Endometrial microvascular endothelial cells (primary cell): Measurements from ENCODE around the gene PAQR5. TPM values are rescaled to one million over a fixed set of nuclear protein-coding genes. Genes with fewer than 3 reads are reported as not detected.
"Not testable (repeated sequence)": the region's sequence is repeated elsewhere in the genome, so short reads cannot be mapped to it uniquely, and the experiment has no call there.

Experiments
- in situ Hi-C: cut with HindIII; loops from 2 replicates; pipeline ENCODE4 v1.10.0; 2017; ENCODE audit warnings: low sequenced_read_pairs, low pct_unique_long_range_greater_than_20kb; ENCODE audit errors: inconsistent ontology term
- total RNA-seq: library from RNA; depleted of rRNA; stranded (reverse); fragments of >200 nt; gene quantifications from one replicate; pipeline ENCODE4 v1.2.3, GENCODE V29; 2015; ENCODE audit errors: inconsistent ontology term

PAQR5 gene
- total RNA-seq, 1 donor from 2014 or later, result 0.09 TPM

DNA sequence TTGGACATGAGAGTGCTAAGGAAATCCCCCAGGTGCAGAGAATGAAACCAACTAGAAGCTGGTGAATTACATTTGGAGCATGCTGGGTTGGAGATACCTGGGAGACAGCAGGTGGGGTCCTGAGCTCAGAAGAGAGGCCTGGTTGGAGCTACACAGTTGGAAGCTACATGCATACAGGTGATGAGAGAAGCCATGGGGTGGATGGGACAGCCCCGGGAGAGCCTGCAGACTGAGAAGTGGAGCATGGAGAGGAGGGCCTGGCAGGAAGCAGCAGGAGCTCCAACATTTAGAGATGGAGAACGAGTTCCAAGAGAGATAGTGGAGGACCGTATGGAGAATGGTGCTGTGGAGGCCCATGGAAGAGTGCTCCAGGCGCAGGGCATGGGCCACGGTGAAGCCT is 10.2 kb downstream of the PAQR5 start:
- in situ Hi-C loops, result no loop called here

DNA sequence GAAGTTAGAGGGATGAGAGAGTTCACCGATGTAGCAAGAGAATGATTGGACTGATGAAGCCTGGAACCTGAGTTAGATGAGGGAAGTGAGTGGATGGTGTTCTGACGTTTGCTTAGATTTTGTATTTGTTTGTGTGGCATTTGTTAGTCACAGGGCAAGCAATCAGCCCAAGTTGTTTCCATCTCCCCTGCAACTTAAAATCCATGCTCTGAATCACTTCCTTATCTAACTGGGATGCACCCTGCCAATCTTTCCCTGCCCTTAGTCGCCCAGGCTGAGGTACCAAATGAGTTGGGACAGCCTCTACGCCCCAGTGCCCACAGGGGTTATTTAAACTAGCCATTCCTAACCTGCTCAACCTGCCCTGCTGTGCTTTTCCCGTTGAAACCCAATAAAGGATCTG is 12.6 kb downstream of the PAQR5 start:
- in situ Hi-C loops, result no loop called here

DNA sequence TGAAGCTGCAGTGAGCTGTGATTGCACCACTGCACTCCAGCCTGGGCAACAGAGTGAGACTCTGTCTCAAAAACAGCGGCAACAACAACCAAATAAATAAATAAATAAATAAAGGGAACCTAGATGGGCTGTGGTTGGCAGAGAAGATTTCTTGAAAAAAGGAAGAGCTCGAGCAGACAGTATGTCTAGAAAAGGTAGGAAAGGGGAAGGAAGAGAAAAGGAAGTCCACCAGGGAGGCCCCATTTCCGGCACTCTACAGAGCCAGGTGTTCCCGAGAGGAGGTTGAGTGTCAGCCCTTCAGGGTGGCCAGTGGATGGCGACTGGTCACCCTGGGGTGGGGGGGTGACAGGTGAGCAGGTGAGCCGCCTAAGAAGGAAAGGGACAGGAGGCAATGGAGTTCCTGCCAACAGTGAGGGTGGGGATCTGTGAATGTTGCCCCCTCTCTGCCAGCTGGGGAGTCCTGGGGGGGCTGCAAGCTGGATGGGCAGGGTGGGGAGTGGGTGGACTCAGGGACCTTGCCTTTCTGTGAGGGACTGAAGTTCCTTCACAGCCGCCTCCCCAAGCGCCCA is 14.8 kb downstream of the PAQR5 start:
- in situ Hi-C loops, result no loop called here

- in situ Hi-C loops, result no loop called here
Observed at GRCh38 chr15:69314131-69314530, 15.4 kb downstream of the PAQR5 start.

DNA sequence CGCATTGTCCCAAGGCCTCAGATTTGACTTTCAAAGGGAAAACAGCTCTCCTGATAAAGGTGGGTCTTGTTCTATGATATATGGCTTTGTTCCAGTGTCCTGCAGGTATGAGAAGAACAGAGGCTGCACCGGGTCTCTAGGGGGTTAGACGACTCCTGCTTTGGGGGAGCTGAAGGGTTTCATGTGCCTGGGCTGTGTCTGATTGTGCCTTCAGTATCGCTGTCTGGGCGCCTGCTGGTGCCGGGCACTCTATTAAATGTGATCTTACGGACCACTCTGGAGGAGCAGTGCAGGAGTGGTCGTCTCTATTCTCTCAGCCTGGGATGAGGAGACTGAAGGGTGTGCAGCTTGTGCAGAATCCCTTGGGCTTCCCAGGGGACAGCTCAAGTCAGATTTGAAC is 16.0 kb downstream of the PAQR5 start:
- in situ Hi-C loops, result no loop called here

DNA sequence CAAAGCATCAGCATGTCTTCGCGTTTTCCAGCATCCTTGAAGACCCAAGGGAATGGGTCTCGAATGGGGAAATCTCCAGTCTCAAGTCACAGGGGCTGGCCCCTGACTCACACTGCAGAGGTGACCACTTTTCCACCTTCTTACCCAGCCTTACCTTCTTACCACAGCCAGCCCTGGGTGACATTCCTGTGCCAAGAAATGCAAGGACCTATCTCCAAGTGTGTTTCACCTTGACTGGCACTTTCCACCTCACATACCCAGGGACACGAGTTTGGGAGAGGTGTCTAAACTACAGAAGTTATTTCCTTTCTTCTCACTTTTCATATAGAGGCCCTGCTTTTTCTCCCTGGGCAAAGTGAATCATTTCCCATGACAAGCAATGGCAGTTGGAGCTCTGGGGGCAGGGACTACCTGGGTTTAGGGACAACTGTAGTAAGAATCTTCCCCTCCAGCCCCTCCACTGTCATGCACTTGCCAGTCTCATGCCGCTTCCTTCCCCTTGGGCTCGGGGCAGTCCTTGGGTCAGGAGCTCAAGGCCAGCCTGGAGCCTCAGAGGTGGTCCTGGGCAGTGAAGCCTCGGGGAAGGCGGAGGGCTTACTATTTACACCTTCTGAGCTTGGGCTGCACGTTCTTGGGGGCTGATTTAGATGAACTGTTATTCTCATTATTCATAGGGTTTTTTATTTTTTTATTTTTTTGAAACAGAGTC is 16.8 kb downstream of the PAQR5 start:
- in situ Hi-C loops, result no loop called here

DNA sequence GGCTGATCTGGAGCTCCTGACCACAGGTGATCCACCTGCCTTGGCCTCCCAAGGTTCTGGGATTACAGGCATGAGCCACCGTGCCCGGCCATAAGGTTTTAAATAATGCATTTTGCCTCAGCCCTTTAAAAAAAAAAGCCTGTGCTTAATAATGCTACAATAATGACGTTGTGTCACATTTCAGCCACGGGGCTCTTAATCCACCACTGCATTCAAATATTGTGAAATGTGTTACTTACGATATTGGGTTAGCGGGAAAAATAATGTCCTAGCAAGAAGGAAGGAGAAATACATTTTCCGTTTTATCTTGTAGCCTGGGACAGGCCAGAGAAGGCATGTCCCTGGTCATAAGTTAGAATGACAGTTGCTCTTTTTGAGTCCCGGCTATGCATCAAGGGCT is 17.6 kb downstream of the PAQR5 start:
- in situ Hi-C loops, result no loop called here

DNA sequence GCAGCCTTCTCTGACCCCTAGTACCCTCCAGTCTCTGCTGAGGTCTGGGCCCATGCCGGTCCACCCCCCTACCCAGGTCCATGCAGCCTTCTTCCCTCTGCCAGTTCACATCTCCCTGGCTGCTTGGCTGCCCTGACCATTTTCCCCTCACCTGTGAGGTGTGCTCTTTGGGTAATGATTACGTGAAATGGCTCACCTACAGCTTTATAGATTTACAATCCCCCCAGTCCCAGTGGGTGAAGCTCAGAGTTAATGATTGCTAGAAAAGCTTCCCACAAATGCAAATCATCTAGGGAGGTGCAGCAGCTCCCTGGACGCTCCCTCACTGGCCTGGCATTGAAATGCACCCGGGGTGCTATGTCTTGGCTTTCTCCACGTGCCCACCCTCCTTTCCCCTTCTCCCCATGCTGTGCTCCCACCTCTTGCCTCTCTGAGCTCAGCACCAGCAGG is 18.7 kb downstream of the PAQR5 start:
- in situ Hi-C loops, result no loop called here

DNA sequence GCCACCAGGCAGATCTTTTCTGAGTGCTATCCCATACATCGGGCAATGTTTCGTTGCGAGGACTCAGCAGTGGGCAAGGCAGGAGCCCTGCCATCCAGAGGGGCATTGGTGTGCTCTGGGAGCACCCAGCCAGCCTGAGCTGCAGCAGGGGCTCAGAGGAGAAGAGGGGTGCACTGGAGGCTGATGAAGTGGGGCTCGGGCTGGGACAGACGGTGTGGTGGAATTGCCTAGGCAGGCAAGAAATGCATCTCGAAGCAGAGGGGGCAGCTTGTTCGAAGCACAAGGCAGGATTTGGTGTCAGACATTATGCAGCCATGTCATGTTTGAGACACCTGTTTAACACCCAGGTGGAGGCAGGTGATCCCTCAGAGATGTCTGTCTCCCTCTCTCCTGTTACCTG is 19.3 kb downstream of the PAQR5 start:
- in situ Hi-C loops, result no loop called here

- in situ Hi-C loops, result no loop called here
Observed at GRCh38 chr15:69319384-69320375, 21.0 kb downstream of the PAQR5 start.

DNA sequence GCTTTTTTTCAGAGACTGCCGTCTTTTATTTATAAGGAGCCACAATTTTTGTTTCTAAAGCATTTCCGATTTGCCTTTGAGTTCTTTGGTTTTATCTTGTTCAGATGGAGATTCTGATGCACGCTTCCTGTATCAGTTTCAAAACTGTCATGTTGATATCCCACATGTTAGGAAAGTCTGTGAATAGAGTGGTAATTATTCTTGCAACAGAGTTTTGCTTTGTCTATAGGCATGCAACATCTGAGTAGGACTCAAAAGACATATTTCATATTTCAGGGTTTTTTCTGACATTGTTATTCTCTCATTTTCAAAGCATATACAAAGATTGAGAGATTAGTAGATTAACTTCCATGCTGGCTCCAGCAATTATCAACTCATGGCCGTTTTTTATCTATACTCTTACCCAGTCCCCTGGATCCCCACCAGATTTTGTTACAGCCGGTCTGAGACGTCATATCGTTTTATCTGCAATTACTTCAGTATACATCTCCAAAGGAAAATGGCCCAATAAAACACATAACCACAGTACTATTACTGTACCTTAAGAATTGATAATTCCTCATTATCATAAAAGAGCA is 22.4 kb downstream of the PAQR5 start:
- in situ Hi-C loops, result no loop called here

- in situ Hi-C loops, result no loop called here
Observed at GRCh38 chr15:69323893-69324430, 25.2 kb downstream of the PAQR5 start.

GRCh38 chr15:69324565-69324964 is 25.9 kb downstream of the PAQR5 start:
- in situ Hi-C loops, result no loop called here

DNA sequence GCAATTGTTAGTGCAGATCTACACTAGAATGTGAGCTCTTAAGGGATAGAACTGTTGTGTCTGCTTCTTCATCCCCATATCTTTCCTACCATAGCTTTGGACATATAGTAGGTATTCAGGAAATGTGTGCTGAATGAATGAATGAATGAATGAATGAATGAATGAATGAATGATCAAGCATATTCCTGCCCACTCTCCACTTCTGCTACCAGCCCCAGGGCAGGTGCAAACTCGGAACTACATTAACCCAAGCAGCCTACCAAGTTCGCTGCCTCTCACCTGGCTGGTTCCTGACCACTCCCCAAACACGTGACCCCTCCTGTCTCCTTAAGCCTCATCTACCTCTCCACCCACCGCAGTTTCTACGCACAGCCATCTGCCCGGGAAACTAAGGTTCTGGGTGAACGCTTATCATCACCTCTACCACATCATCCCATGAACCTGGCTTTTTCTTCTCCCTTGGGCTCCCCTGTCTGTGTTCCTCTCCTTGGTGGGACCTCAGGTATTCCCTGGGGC is 26.8 kb downstream of the PAQR5 start:
- in situ Hi-C loops, result no loop called here

DNA sequence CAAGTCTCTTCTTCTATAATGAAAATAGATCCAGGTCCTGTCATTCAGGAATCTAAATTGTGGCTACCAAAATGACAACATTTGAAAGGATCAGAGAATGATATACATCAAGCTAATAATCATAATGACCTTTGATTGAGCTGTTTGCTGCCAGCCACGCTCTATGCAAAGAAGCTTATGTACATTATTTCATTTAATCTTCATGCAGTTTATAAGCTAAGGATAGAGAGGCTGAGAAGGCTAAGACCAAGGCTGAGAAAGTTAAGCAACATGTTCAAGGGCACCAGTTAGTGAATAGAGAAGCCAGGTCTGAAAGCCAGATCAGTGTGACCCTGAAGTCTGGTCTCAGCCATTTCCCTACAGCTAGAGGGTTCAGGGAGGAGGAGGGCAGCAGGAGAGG is 29.4 kb downstream of the PAQR5 start:
- in situ Hi-C loops, result no loop called here

DNA sequence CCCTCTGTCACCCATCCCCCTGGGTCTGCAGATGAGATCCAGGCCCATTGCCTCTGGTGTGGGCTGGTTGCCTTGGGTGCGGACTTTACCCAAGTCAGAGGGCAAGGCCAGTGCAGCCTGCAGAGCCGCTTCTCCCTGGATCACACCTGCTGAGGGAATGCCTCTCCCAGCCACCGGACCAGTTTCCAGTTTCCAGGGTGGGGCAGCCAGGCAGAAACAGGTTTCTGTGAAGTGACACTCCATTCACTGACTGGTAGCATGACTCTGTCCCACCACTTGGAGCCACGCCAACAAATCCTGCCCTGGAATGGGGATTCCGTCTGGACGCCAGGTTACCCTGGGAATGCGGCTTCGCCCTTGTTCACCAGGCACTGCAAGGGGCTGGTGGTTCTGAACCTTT is 30.0 kb downstream of the PAQR5 start:
- in situ Hi-C loops, result no loop called here

- in situ Hi-C loops, result no loop called here
Observed at GRCh38 chr15:69337138-69337537, 38.4 kb downstream of the PAQR5 start.

GRCh38 chr15:69338535-69339213 is 40.0 kb downstream of the PAQR5 start:
- in situ Hi-C loops, result no loop called here

- in situ Hi-C loops, result not testable (repeated sequence)
Observed at GRCh38 chr15:69339214-69339543, 40.5 kb downstream of the PAQR5 start.
